ENCODE data around the gene CNTN4. TPM values are rescaled to one million over a fixed set of nuclear protein-coding genes. Genes with fewer than 3 reads are reported as not detected.

CNTN4 gene
- total RNA-seq, 2 experiments from 2014 or later = not detected

GRCh38 chr3:2851835-2852234, 753.2 kb downstream of the CNTN4 start:
- H3K4me1 Mint-ChIP-seq (ENCODE audit: low read depth) = no peaks in the 10 kb centered on the region
- CTCF ChIA-PET = no interaction called here
- POLR2A ChIA-PET = no interaction called here
- no peak for DNase-seq
- no peak for ATAC-seq
- no peaks in the 10 kb centered on the region for H3K9me3 Mint-ChIP-seq
- H3K27me3 Mint-ChIP-seq = no peaks in the 10 kb centered on the region
- no peak for TF ChIP-seq CTCF (IDR thresholded peaks at IDR 0.05)
- H3K4me3 Mint-ChIP-seq = no peak overlapping the region
- no peaks in the 10 kb centered on the region for H3K36me3 Mint-ChIP-seq (ENCODE audit: low read depth)
- H3K27ac Mint-ChIP-seq = no peak overlapping the region
- intact Hi-C loops (cut with micrococcal nuclease) = no loop called here

GRCh38 chr3:2853651-2854050, 755.0 kb downstream of the CNTN4 start:
- Mint-ChIP-seq H3K4me1 (ENCODE audit: low read depth) (no peaks in the 10 kb centered on the region), H3K27me3 (no peaks in the 10 kb centered on the region), H3K9me3 (no peaks in the 10 kb centered on the region), H3K4me3 (no peak overlapping the region), H3K27ac (no peak overlapping the region), H3K36me3 (ENCODE audit: low read depth) (no peaks in the 10 kb centered on the region)
- ATAC-seq (no peak), DNase-seq (no peak)
- intact Hi-C loops (cut with micrococcal nuclease) = no loop called here
- ChIA-PET CTCF (no interaction called here), POLR2A (no interaction called here)
- no peak for TF ChIP-seq CTCF (IDR thresholded peaks at IDR 0.05)

- Mint-ChIP-seq H3K36me3 (ENCODE audit: low read depth) (no peaks in the 10 kb centered on the region), H3K9me3 (no peaks in the 10 kb centered on the region), H3K4me1 (ENCODE audit: low read depth) (no peaks in the 10 kb centered on the region), H3K4me3 (no peak overlapping the region), H3K27ac (no peak overlapping the region), H3K27me3 (no peaks in the 10 kb centered on the region)
- POLR2A ChIA-PET = no interaction called here
- CTCF ChIA-PET = interaction anchor here (2.0 kb wide), 1 partner anchor 9 kb away, joined by 4 read pairs; no protein-coding TSS in a partner anchor
- DNase-seq (no peak), ATAC-seq (no peak)
- no peak for TF ChIP-seq CTCF (IDR thresholded peaks at IDR 0.05)
- intact Hi-C loops (cut with micrococcal nuclease) = no loop called here
These were observed 757.8 kb downstream of the CNTN4 start for GRCh38 chr3:2856138-2857133.

GRCh38 chr3:2860626-2861025, 762.0 kb downstream of the CNTN4 start:
- no peaks in the 10 kb centered on the region for H3K36me3 Mint-ChIP-seq (ENCODE audit: low read depth)
- no peak for TF ChIP-seq CTCF (IDR thresholded peaks at IDR 0.05)
- no peak overlapping the region for H3K27ac Mint-ChIP-seq
- no peaks in the 10 kb centered on the region for H3K4me1 Mint-ChIP-seq (ENCODE audit: low read depth)
- H3K9me3 Mint-ChIP-seq = no peaks in the 10 kb centered on the region
- intact Hi-C loops (cut with micrococcal nuclease) = no loop called here
- no peak overlapping the region for H3K4me3 Mint-ChIP-seq
- CTCF ChIA-PET = no interaction called here
- POLR2A ChIA-PET = no interaction called here
- ATAC-seq = no peak
- peaks cover 1% of the 10 kb centered on the region for H3K27me3 Mint-ChIP-seq
- no peak for DNase-seq

GRCh38 chr3:2861120-2861519, 762.5 kb downstream of the CNTN4 start:
- Mint-ChIP-seq H3K9me3 (no peaks in the 10 kb centered on the region), H3K27ac (no peak overlapping the region), H3K27me3 (peaks cover 1% of the 10 kb centered on the region), H3K4me3 (no peak overlapping the region), H3K4me1 (ENCODE audit: low read depth) (no peaks in the 10 kb centered on the region), H3K36me3 (ENCODE audit: low read depth) (no peaks in the 10 kb centered on the region)
- CTCF ChIA-PET = no interaction called here
- DNase-seq (no peak), ATAC-seq (no peak)
- POLR2A ChIA-PET = no interaction called here
- intact Hi-C loops (cut with micrococcal nuclease) = no loop called here
- TF ChIP-seq CTCF (IDR thresholded peaks at IDR 0.05) = no peak
